ENCODE measurements around the gene TPSG1.
"Not testable (repeated sequence)": the region's sequence is repeated elsewhere in the genome, so short reads cannot be mapped to it uniquely, and the experiment has no call there.

TPSG1 gene

GRCh38 chr16:1206326-1206725, 18.7 kb downstream of the TPSG1 start:
- no peak overlapping the region for H3K4me3 ChIP-seq (ENCODE audit: insufficient read depth, low read depth, low read length)
- 86 to 88% methylated on average over 9 of the region's 9 CpGs for WGBS, 2 experiments
- peaks cover 6% of the 10 kb centered on the region for H3K36me3 ChIP-seq (ENCODE audit: control insufficient read depth, insufficient read depth, low read length)
- no peaks in the 10 kb centered on the region for H3K4me1 ChIP-seq (ENCODE audit: control insufficient read depth, insufficient read depth, low read length)
- H3K9me3 ChIP-seq (ENCODE audit: control insufficient read depth, low read length) = no peaks in the 10 kb centered on the region
- no peak overlapping the region for H3K27ac ChIP-seq (ENCODE audit: insufficient read depth, low read depth, low read length, poor library complexity, severe bottlenecking)
- H3K27me3 ChIP-seq (ENCODE audit: control insufficient read depth, insufficient read depth, low read length, poor library complexity, severe bottlenecking) = no peaks in the 10 kb centered on the region

- peaks cover 6% of the 10 kb centered on the region for H3K36me3 ChIP-seq (ENCODE audit: control insufficient read depth, insufficient read depth, low read length)
- no peaks in the 10 kb centered on the region for H3K27me3 ChIP-seq (ENCODE audit: control insufficient read depth, insufficient read depth, low read length, poor library complexity, severe bottlenecking)
- no peaks in the 10 kb centered on the region for H3K9me3 ChIP-seq (ENCODE audit: control insufficient read depth, low read length)
- no peaks in the 10 kb centered on the region for H3K4me1 ChIP-seq (ENCODE audit: control insufficient read depth, insufficient read depth, low read length)
- WGBS, 2 experiments = 92% methylated on average over 17 to 19 of the region's 21 CpGs
- H3K27ac ChIP-seq (ENCODE audit: insufficient read depth, low read depth, low read length, poor library complexity, severe bottlenecking) = no peak overlapping the region
- H3K4me3 ChIP-seq (ENCODE audit: insufficient read depth, low read depth, low read length) = no peak overlapping the region
These were observed 20.1 kb downstream of the TPSG1 start for GRCh38 chr16:1204933-1205332.

GRCh38 chr16:1202274-1202673, 22.8 kb downstream of the TPSG1 start:
- Histone ChIP-seq H3K27ac (ENCODE audit: insufficient read depth, low read depth, low read length, poor library complexity, severe bottlenecking) (no peak overlapping the region), H3K4me3 (ENCODE audit: insufficient read depth, low read depth, low read length) (no peak overlapping the region), H3K27me3 (ENCODE audit: control insufficient read depth, insufficient read depth, low read length, poor library complexity, severe bottlenecking) (no peaks in the 10 kb centered on the region), H3K4me1 (ENCODE audit: control insufficient read depth, insufficient read depth, low read length) (no peaks in the 10 kb centered on the region), H3K36me3 (ENCODE audit: control insufficient read depth, insufficient read depth, low read length) (peaks cover 6% of the 10 kb centered on the region), H3K9me3 (ENCODE audit: control insufficient read depth, low read length) (no peaks in the 10 kb centered on the region)
- WGBS, 2 experiments = 96 to 97% methylated on average over 18 of the region's 18 CpGs

DNA sequence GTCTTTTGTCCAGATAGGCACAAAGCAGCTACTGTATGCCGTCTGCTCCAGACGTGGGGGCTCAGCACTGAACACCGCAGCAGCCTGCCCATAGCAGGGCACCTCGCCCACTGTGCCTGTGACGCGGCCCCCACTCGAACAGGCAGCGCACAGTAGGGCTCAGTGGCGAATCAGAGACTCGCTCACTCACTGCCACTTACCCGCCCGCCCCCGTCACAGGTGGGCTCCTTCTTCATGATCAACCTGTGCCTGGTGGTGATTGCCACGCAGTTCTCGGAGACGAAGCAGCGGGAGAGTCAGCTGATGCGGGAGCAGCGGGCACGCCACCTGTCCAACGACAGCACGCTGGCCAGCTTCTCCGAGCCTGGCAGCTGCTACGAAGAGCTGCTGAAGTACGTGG, 23.6 kb downstream of the TPSG1 start:
- 94 to 95% methylated on average over 25 of the region's 25 CpGs for WGBS, 2 experiments
- no peaks in the 10 kb centered on the region for H3K9me3 ChIP-seq (ENCODE audit: control insufficient read depth, low read length)
- H3K4me3 ChIP-seq (ENCODE audit: insufficient read depth, low read depth, low read length) = no peak overlapping the region
- peaks cover 6% of the 10 kb centered on the region for H3K36me3 ChIP-seq (ENCODE audit: control insufficient read depth, insufficient read depth, low read length)
- no peaks in the 10 kb centered on the region for H3K27me3 ChIP-seq (ENCODE audit: control insufficient read depth, insufficient read depth, low read length, poor library complexity, severe bottlenecking)
- no peaks in the 10 kb centered on the region for H3K4me1 ChIP-seq (ENCODE audit: control insufficient read depth, insufficient read depth, low read length)
- no peak overlapping the region for H3K27ac ChIP-seq (ENCODE audit: insufficient read depth, low read depth, low read length, poor library complexity, severe bottlenecking)

DNA sequence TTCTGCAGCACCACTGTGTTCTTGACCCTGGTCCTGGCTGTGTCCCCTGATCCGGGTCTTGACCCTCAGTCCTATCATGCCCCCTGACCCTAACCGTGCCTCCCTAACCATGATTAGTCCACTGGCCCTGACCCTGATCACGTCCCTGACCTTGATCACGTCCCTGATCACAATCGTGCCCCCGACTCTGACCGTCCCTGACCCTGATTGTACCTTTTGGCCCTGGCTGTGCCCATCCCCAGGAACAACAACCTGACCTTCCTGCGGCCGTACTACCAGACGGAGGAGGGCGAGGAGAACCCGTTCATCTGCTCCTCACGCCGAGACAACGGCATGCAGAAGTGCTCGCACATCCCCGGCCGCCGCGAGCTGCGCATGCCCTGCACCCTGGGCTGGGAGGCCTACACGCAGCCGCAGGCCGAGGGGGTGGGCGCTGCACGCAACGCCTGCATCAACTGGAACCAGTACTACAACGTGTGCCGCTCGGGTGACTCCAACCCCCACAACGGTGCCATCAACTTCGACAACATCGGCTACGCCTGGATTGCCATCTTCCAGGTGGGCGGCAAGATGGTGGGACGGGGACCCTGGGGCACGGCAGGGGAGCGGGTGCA, 24.9 kb downstream of the TPSG1 start:
- peaks cover 6% of the 10 kb centered on the region for H3K36me3 ChIP-seq (ENCODE audit: control insufficient read depth, insufficient read depth, low read length)
- no peak overlapping the region for H3K4me3 ChIP-seq (ENCODE audit: insufficient read depth, low read depth, low read length)
- no peaks in the 10 kb centered on the region for H3K27me3 ChIP-seq (ENCODE audit: control insufficient read depth, insufficient read depth, low read length, poor library complexity, severe bottlenecking)
- 96% methylated on average over 38 of the region's 38 CpGs for WGBS, 2 experiments
- no peaks in the 10 kb centered on the region for H3K9me3 ChIP-seq (ENCODE audit: control insufficient read depth, low read length)
- H3K27ac ChIP-seq (ENCODE audit: insufficient read depth, low read depth, low read length, poor library complexity, severe bottlenecking) = no peak overlapping the region
- no peaks in the 10 kb centered on the region for H3K4me1 ChIP-seq (ENCODE audit: control insufficient read depth, insufficient read depth, low read length)

DNA sequence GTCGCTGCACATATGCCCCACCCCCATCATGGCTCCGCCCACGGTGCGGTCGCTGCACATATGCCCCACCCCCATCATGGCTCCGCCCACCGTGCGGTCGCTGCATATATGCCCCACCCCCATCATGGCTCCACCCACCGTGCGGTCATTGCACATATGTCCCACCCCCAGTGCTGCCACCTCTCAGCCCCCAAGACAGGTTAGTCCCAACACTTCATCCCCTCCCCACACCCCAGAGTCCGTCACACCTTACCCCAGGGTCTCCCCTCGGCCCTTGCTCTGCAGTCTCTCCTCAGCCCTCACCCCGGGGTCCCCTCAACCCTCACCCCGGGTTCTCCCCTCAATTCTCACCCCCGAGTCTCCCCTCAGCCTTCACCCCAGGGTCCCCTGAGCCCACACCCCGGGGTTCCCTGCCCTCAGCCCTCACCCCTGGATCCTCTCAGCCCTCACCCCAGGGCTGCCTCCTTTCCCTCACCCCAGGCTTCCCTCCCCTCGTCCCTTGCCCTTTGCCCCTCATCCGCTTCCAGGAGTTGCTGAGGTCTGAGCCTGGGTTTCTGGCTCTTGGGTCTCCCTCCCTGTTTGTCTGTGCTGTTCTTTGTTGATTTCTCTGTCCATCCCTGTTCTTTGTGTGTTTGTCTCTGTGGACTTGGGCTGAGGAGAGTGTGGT, 25.6 kb downstream of the TPSG1 start:
- no peaks in the 10 kb centered on the region for H3K9me3 ChIP-seq (ENCODE audit: control insufficient read depth, low read length)
- H3K36me3 ChIP-seq (ENCODE audit: control insufficient read depth, insufficient read depth, low read length) = peaks cover 6% of the 10 kb centered on the region
- no peaks in the 10 kb centered on the region for H3K4me1 ChIP-seq (ENCODE audit: control insufficient read depth, insufficient read depth, low read length)
- no peak overlapping the region for H3K4me3 ChIP-seq (ENCODE audit: insufficient read depth, low read depth, low read length)
- no peak overlapping the region for H3K27ac ChIP-seq (ENCODE audit: insufficient read depth, low read depth, low read length, poor library complexity, severe bottlenecking)
- H3K27me3 ChIP-seq (ENCODE audit: control insufficient read depth, insufficient read depth, low read length, poor library complexity, severe bottlenecking) = no peaks in the 10 kb centered on the region
- WGBS, 2 experiments = 88 to 90% methylated on average over 10 of the region's 19 CpGs

GRCh38 chr16:1198671-1199346, 26.3 kb downstream of the TPSG1 start:
- not testable (repeated sequence) for H3K4me1 ChIP-seq (ENCODE audit: control insufficient read depth, insufficient read depth, low read length); H3K27me3 ChIP-seq (ENCODE audit: control insufficient read depth, insufficient read depth, low read length, poor library complexity, severe bottlenecking); H3K4me3 ChIP-seq (ENCODE audit: insufficient read depth, low read depth, low read length); H3K36me3 ChIP-seq (ENCODE audit: control insufficient read depth, insufficient read depth, low read length); H3K27ac ChIP-seq (ENCODE audit: insufficient read depth, low read depth, low read length, poor library complexity, severe bottlenecking); H3K9me3 ChIP-seq (ENCODE audit: control insufficient read depth, low read length)
- WGBS, 2 experiments = 88 to 90% methylated on average over 30 to 35 of the region's 44 CpGs

DNA sequence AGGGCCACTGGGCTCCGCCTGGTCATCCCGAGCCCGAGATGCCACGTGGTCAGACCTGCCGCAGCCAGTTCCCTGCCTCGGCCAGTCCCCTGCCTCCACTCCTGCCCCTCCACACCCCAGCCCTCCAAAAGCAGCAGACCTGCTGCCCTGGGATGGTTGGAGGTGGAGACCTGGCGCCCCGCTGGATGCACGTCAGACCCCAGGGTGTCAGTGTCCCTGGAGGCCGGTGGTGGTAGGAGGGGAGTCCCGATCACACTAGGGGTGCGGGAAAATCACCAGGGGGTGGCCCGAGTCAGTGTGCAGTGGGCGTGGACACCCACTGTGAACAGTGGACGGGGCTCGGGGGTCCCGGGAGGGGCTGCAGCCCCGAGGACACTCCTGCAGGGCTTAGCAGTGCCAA, 26.9 kb downstream of the TPSG1 start:
- no peak overlapping the region for H3K27ac ChIP-seq (ENCODE audit: insufficient read depth, low read depth, low read length, poor library complexity, severe bottlenecking)
- H3K9me3 ChIP-seq (ENCODE audit: control insufficient read depth, low read length) = no peaks in the 10 kb centered on the region
- WGBS, 2 experiments = 91 to 92% methylated on average over 18 of the region's 18 CpGs
- H3K27me3 ChIP-seq (ENCODE audit: control insufficient read depth, insufficient read depth, low read length, poor library complexity, severe bottlenecking) = no peaks in the 10 kb centered on the region
- no peak overlapping the region for H3K4me3 ChIP-seq (ENCODE audit: insufficient read depth, low read depth, low read length)
- H3K36me3 ChIP-seq (ENCODE audit: control insufficient read depth, insufficient read depth, low read length) = no peaks in the 10 kb centered on the region
- H3K4me1 ChIP-seq (ENCODE audit: control insufficient read depth, insufficient read depth, low read length) = peaks cover under 1% of the 10 kb centered on the region

GRCh38 chr16:1197237-1197866, 27.7 kb downstream of the TPSG1 start:
- Histone ChIP-seq H3K27me3 (ENCODE audit: control insufficient read depth, insufficient read depth, low read length, poor library complexity, severe bottlenecking) (no peaks in the 10 kb centered on the region), H3K4me1 (ENCODE audit: control insufficient read depth, insufficient read depth, low read length) (peaks cover 6% of the 10 kb centered on the region), H3K4me3 (ENCODE audit: insufficient read depth, low read depth, low read length) (no peak overlapping the region), H3K36me3 (ENCODE audit: control insufficient read depth, insufficient read depth, low read length) (no peaks in the 10 kb centered on the region), H3K27ac (ENCODE audit: insufficient read depth, low read depth, low read length, poor library complexity, severe bottlenecking) (no peak overlapping the region), H3K9me3 (ENCODE audit: control insufficient read depth, low read length) (no peaks in the 10 kb centered on the region)
- 94 to 95% methylated on average over 19 of the region's 19 CpGs for WGBS, 2 experiments

- H3K4me1 ChIP-seq (ENCODE audit: control insufficient read depth, insufficient read depth, low read length) = peaks cover 6% of the 10 kb centered on the region
- H3K27ac ChIP-seq (ENCODE audit: insufficient read depth, low read depth, low read length, poor library complexity, severe bottlenecking) = no peak overlapping the region
- H3K27me3 ChIP-seq (ENCODE audit: control insufficient read depth, insufficient read depth, low read length, poor library complexity, severe bottlenecking) = no peaks in the 10 kb centered on the region
- no peak overlapping the region for H3K4me3 ChIP-seq (ENCODE audit: insufficient read depth, low read depth, low read length)
- 91% methylated on average over 11 of the region's 11 CpGs for WGBS, 2 experiments
- H3K9me3 ChIP-seq (ENCODE audit: control insufficient read depth, low read length) = no peaks in the 10 kb centered on the region
- no peaks in the 10 kb centered on the region for H3K36me3 ChIP-seq (ENCODE audit: control insufficient read depth, insufficient read depth, low read length)
These were observed 28.6 kb downstream of the TPSG1 start for GRCh38 chr16:1196494-1196893.

All from ectodermal cell (in vitro differentiated cells).